DMS114 treated with DMSO at 0.1 percent for 48 hours (cell line): ENCODE data around the gene DENND1A.

Experiments used
- DNase-seq: peaks from one replicate; lab custom pipeline; 2025; ENCODE audit not compliant: unreplicated experiment; lab: John Stamatoyannopoulos, UW

DENND1A gene

DNA sequence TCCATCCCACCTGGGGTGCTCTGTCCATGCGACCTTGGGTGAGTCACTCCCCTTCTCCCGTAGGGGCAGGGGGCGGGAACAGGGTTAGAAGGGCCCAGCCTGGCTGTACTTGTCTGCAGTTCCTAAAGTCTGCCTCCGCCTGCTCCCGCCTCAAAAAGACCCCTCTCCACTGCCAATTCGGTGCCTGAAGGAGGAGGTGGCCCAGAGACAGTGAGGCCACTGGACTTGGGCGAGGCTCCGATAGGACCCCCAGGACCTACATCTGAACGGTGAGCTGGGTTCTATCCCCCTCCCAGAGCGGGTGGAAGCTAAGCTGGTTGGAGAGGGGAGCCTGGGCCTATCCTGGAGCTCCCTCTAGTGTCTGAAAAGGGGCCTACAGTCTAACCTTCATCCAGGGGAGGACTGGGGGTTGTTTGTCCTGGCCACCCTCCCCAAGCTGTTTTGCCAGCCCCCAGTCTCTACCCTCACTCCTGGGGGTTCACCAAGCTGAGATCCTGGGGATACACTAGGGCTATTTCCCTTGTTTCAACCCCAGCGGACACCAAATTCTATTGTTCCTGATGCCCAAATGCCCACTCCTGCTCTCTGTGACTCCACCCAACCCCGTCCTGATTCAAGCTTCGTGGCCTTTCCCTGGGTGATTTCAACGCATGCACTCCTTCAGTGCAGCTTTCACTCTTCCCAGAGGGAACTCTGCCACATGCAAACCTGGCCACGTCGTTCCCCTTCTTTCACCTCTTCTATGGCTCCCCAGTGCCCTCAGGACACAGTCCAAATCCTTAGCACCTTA is 580.0 kb downstream of the DENND1A start:
- peak; percentile 59 for DNase-seq

DNA sequence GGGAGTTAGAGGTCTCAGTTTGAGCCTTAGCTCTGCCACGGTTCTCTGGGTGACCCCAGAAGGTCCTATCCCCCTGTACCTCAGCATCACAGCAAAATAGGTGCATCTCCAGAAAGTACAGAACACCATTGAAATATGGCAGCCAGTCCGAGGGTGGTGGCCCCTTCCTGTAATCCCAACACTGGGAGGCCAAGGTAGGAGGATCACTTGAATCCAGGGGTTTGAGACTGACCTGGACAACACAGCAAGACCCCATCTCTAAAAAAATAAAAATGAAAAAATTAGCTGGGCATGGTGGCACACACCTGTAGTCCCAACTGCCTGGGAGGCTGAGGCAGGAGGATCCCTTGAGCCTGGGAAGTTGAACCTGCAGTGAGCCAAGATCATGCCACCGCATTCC is 580.9 kb downstream of the DENND1A start:
- no peak for DNase-seq

DNA sequence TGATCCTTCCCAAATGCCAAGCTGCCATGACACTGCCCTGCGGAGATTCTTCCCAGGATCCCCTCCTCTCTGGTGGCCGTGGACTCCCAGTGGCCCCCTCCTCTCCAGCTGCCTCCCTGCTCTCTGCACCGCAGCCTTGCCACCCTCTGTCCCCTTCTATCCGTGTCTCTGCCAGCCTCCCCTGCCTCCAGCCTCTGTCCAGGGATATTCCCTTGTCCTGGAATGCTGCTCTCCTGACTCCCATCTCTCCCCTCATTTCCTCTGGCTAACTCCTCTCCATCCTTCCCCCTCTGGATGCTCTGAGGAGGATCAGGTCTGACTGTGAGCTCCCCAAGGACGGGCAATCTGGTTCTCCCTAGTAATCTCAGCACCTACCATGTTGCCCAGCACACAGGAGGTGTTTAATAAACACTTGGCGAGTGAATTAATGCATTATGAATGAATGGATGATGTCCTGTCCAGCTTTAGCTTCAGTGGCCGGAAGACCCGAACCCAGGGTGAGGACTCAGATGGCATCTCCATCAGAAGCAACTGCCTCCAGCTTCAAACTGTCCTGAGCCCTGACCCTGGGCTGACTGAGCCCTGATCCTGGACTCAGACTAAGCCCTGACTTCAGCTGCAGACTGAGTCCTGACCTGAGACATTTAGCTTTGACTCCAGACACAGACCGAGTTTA is 581.5 kb downstream of the DENND1A start:
- no peak for DNase-seq

DNA sequence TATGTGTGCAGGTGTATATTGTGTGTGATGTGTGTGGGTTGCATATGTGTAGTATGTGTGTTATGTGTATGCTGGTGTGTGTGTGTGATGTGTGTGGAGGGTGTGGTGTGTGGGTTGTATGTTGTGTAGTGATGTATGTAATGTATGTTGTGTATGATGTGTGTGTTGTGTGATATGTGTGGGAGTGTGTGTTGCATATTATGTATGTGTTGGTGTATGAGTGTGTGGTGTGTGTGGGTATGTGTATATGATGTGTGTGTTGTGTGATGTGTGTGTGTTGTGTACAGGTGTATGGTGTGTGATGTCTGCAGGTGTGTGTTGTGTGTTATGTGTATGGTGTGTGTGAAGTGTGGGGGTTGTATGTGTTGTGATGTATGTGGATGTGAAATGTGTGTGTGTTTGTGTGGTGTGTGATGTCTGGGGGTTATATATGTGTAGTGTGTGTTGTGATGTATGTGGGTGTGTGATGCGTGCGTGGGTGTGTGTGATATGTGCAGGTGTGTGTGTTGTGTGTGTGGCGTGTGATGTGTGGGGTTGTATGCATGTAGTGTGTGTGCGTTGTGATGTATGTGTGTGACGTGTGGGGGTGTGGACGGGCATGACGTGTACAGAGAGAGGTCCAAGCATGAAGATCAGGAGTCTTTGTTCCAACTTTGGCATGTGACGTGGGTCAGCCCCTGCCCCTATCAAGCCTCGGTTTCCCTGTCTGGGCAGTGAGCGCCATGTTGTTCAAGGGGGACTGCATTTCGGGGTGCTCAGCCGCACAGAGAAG is 582.5 kb downstream of the DENND1A start:
- DNase-seq: no peak

DNA sequence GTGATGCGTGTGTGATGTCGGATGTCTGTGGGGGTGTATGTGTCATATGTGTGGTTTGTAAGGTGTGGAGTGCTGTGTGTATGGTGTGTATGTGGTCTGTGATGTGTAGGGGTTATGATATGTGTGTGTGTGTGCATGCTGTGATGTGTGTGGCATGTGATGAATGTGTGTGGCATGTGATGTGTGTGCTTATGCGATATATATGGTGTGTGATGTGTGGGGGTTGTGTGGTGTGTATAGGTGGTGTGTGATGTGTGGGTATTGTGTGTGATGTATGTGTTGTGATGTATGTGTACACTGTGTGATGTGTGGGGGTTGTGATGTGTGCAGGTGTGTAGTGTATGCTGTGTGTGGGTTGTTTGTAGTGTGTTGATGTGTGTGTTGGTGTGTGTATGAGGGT is 583.1 kb downstream of the DENND1A start:
- DNase-seq: no peak

DNA sequence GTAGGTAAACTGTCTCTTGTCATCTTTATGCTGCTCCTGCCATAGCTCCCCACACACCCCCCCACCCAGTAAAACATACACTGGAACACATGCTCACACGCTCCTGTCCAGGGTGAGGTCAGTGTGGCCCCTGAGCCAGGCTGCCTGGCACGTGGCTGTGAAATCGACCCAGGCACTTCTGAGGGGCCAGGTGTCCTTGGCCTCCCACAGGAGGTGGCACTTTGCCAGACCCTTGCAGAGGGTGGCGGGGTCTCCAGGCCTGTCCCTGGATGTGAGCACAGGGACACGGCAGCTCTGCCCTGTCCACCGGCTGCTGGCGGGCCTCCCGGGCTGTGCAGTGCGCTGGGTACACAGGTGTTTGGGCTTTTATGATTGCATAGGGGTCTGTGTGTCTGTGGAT is 583.9 kb downstream of the DENND1A start:
- DNase-seq: no peak

DNA sequence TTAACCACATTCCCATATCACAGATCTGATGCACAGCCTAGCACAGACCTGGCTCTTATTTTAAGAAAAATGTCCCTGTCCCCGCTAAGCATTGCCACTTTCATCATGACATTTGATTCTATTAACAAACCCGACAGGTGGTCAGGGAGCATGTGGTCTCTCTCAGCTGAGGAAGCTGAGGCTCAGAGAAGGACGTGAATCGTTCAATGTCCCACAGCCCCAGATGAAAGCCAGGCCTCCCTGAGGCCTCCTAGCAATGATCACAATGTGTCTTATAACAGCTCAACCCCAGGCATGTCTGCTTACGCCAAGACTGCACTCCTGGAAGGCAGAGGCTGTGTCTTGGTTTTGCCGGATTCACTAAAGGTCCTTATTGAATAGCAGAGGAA is 584.4 kb downstream of the DENND1A start:
- no peak for DNase-seq

DNA sequence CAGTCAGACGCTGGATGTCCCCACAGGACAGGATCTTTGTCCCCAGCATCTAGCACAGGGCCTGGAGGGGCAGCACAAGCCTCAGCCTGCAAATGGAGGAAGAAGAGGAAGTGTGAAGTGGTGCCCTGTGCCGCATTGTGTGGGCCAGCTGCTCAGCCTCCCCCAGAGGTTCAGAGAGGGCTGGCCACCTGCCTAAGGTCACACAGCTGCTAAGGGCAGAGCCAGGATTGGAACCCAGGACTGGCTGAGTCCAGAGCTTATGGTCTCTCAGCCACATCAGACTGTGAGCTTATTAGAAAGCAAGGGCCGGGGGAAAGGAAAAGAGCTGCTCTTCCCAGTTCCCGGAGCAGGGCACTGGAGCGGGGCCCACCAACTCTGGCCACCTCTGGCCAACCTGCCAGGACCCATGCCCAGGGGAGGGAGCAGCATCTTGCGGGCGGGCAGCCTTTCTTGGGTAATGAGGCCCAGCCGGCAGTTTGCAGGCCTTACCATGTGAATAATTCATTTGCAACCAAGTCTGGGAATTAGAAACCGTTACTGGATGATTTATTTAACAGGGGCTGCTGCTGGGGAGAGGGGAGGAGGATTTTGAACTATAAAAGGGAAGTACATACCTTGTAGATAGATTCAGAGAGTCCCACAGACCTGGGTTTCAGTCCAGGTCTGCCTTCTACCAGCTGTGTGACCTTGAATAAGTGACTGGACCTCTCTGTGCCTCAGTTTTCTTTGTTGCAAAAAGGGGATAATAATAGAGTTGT is 585.6 kb downstream of the DENND1A start:
- no peak for DNase-seq

DNA sequence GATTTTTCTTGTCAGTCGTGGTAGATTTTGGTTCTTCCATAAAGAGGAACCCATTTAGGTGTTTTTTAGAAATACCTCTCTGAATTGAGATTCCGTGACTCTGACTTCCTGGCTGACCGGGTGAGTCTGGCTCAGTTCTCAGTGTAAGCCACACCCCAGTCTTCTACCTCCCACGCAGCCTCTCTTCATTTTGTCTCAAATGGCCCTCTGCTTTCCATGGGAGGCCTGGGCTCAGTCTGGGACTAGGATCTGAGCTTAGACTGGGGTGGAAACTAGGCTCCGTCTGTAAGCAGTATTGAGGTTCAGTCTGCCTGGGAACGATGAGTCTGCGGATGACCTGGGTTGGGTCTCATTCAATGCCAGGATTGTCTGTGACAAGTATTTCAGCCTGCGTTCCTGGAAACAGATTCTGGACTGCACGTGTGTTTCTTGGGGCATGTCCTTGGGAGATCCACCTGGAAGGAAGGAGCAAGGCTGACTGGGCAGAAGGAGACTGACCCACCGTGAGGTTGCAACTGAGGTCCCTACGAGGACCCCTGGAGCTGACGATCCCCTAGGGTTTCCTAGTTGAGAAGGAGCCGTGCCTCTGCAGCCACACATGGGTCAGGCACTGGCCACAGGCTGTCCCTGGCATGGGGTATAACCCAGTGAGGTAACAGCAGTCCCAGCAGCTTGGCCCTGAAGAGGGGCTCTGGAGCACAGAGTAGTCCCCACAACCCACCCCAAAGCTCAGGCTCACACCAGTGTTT is 586.3 kb downstream of the DENND1A start:
- DNase-seq: no peak

DNA sequence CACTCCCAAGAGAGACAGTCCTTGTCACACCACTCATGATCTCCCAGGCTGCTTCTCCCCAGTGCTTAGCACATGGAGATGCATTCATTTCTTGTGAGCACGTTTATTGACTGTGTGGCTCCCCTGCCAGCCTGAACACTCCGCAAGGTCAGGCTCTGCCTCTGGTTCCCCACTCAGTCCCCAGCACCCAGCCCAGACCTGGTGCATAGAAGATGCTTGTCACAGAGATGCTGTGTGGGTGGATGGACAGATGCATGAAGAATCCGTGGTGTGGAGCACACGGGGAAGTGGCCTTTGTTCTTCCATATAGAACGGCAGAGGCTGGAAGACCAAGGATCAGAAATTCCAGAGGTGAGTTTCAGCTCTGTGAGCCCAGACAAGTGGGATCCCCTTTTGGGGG is 587.7 kb downstream of the DENND1A start:
- DNase-seq: no peak

DNA sequence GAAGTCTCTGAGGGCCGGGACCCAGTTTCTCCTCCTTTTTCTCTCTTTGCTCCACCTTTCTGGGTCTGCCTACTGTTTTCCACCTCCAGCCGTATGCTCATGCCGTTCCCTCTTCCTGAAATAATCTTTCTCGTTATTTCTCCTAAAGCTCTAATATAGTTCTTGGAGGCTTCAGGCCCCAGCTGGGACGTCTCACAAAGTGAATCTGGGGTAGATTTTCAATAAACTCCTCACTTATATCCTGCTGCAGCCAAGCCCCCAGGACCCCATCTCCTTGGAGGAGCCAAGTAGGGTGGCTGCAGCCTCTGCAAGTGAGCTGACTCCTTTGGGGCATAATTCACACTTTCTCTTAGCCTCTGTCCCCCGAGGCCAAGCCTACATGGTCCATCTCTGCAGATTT is 588.1 kb downstream of the DENND1A start:
- no peak for DNase-seq

DNA sequence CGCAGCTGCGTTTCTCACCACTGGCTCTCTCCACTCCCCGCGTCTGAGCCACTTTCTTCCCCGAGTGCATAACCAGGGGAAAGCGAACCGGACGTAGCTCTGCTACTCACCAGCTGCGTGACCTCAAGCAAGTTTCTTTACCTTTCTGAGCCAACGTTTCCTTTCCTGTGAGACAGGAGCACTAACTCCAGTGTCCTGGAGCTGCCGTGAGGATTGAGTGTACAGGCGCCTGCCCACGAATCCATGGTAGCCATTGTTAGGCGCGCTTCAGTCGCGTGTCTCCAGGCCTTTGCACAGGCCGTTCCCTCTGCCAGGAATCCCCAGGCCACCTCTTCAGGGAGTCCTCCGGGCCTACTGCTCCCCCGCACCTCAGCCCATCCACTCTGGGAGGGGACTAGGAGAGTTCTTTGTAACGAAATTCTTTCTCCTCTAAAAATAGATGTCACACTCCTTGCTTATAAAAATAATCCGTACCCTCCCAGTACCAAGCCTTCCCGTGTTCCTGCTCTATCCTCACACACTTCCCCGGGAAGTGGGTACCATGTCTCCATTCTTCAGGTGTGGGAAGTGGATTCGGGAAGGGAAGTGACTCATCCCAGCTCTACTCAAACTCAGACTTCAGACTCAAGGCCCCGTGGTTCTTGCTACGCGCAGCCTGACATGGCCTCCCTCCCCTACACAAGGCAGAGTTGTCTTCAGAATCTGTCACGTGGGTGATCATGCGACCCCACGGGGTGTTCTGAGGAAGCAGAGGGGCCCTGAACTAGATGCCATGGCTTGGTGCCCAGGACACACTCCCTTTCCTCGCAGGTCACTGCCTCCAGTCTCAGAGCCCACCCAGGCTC is 590.0 kb downstream of the DENND1A start:
- no peak for DNase-seq

DNA sequence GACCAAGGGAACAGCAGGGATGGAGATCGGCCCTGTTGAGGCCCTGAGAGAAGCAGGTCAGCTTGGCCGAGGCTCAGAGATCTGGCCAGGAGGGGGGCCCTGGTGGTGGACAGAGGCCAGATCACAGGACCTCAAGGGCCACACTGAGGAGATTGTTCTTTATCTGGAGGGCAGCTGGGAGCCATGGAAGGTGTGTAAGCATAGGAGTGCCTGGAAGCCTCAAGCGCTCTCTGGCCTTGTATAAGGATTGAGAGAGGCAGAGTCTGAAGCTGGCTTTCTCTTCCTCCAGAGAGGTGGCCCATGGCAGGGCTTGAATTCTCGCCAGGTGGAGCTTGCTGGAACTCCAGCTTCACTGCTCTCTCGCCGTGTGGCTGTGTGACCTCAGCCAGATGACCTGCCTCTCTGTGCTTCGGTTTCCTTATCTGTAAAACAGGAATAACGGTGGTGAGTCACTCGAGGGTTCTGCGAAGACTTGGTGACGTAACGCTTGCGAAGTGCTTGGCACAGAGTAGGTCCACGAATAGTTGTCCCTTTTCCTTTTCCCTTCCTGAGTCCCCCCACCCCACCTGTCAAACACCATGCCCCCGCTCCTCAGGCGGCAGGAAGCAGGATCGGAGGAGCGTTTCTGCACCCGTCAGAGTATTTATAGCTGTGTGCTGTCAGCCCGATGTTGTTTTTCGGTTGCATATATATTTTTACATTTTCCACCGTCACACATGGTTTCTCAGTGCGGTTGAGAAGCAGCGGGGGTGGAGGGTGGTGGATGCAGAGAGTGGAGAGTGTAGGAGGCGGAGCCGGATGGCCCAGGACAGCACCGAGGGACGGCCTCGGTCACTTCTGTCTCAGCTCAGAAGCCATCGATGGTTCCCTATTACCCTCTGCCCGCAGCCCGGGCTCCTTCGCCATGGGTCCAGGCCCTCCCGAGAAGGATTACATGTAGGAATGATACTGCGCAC is 590.9 kb downstream of the DENND1A start:
- DNase-seq: no peak

DNA sequence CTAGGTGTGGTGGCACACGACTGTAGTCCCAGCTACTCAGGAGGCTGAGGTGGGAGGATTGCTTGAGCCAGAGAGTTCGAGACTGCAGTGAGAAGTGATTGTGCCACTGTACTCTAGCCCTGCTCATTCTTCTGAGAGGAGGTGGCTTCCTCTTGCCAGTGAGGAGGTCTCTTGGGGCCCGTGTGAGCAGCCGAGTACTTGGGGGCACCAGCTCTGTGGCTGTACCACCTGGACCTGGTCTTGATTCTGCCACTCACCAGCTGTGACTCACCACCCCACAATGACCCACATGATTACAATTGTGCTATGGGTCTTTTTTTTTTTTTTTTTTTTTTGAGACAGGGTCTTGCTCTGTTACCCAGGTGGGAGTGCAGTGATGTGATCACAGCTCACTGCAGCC is 592.0 kb downstream of the DENND1A start:
- no peak for DNase-seq

DNA sequence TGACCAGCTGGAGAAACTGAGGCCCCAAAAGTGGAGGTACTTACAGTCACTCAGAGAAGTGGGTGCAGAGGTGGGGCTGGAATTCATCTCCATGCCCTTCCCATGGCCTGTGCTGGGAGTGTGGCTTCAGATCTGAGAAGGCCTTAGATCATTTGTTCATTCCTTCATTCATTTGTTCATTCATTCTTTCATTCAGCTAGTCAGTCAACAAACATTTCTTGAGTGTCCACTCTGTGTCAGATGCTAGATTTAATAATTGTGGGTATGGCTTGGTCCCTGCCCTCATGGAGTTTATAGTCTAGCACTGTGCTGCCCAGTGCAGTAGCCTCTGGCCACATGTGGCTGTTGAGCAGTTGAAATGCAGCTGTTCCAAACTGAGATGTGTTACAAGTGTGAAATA is 593.0 kb downstream of the DENND1A start:
- DNase-seq: no peak

DNA sequence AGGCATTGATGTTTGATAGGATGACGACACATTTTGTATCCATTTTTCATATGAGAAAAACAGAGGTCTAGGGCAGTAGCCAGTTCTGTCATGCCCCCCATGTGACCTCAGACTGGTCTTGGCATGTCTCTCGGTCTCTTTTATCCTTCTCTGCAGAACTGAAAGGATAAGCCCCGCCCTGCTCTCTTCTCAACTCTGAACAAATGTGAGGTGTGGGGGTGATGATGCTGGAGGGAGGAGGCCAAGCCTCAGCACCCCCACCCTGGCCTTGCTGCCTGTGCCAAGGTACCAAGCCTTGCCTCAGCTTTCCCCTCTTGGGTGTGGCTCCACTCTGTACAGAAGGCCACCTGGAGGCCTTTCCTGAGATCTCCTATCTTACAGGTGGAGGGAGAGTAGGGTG is 593.5 kb downstream of the DENND1A start:
- DNase-seq: no peak

DNA sequence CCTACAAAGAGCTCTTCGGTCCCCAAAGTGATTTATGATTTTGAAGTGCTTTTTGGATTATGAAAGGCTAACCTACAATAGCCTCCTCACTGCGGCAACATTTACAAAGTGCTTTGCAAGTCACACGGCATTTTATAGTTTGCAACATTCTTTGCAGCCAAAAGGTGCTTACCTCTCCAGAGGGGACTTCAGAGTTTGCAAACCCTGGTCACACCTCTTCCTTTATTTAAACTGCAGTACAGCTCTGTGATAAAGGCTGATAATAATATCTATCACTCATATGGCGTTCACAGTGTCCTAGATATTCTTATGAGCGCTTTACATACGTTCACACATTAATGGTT is 594.0 kb downstream of the DENND1A start:
- DNase-seq: no peak

DNA sequence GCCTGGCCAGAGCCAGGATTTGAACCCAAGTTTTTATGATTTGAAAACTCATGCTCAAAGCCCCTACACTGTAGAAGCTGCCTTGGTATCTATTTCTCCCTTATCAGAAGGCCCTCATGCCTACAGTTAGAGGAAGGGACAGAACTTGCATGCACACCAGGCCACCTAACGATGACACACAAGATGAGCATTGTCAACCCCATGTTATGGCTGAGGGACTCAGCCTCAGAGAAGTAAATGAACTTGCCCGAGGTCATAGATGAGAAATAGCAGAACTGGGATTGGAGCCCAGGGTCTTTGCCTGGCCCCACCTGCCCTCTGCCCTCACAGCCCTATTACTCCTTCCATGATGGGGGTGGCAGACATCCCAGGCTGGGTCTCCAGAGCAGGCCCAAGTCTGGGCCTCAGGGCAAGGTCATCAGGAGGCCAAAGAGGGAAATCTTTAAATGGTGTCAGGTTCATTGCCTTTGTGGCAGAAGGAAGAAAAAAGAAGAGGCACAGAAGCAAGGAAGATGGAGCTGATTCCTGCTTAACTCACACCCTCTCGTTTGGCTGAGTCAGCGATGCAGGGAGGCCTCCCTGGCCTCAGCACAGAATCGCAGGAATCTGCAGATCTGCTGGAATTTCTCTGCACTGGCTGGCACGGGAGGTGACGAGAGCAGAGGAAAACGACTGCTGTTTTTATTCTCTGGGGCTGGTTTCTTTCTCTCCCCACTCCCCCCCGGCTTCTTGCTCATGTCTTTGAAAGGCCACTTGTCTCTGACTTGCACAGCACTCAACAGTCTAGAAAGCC is 594.5 kb downstream of the DENND1A start:
- no peak for DNase-seq
